ENCODE results near the gene MYOG.

DNA sequence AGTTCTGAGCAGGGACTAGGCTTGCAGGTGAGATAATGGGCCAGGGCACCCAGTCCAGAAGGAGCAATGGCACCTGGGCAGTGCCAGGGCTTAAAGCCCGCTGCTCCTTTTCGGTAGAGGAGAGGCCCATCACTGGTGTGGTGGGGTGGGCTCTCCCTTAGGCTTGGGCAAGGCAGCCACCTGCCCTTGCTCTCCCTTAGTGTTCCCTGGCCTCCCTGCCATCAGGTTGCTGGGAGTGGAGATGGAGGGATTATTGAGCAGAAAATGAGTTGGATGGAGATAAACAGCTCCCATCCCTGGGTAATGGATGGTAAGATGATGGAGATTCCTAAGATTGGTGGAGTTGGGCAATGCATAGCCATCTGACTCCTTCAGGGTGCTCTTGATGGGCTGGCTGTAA, 7.9 kb downstream of the MYOG start:
- TF ChIP-seq, protein P1, sequence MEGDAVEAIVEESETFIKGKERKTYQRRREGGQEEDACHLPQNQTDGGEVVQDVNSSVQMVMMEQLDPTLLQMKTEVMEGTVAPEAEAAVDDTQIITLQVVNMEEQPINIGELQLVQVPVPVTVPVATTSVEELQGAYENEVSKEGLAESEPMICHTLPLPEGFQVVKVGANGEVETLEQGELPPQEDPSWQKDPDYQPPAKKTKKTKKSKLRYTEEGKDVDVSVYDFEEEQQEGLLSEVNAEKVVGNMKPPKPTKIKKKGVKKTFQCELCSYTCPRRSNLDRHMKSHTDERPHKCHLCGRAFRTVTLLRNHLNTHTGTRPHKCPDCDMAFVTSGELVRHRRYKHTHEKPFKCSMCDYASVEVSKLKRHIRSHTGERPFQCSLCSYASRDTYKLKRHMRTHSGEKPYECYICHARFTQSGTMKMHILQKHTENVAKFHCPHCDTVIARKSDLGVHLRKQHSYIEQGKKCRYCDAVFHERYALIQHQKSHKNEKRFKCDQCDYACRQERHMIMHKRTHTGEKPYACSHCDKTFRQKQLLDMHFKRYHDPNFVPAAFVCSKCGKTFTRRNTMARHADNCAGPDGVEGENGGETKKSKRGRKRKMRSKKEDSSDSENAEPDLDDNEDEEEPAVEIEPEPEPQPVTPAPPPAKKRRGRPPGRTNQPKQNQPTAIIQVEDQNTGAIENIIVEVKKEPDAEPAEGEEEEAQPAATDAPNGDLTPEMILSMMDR (IDR thresholded peaks at IDR 0.05), result no peak
- TF ChIP-seq POLR2A (IDR thresholded peaks at IDR 0.05) (no peak), POLR2AphosphoS5 (IDR thresholded peaks at IDR 0.05) (no peak)
